H9 (cell line): ENCODE results near the gene TEX47. TPM values are rescaled to one million over a fixed set of nuclear protein-coding genes. Genes with fewer than 3 reads are reported as not detected.

Experiments used
- DNase-seq: peaks from one replicate; pipeline ENCODE4 v3.0.0-alpha.2; 2017
- H2AFZ ChIP-seq: one replicate; pipeline ENCODE4 v1.6.1; 2013; ENCODE audit warnings: mild to moderate bottlenecking, low read length, control low read depth, moderate library complexity
- H2AK5ac ChIP-seq: 2 replicates; pipeline ENCODE4 v1.6.1; 2013; ENCODE audit warnings: low read length, control low read depth, mixed read lengths; ENCODE audit not compliant: insufficient read length
- H2BK120ac ChIP-seq: one replicate; pipeline ENCODE4 v1.6.1; 2013; ENCODE audit warnings: low read depth, mild to moderate bottlenecking, low read length, control low read depth, inconsistent platforms; ENCODE audit not compliant: poor library complexity, severe bottlenecking
- H2BK12ac ChIP-seq: 2 replicates; pipeline ENCODE4 v1.6.1; 2013; ENCODE audit warnings: low read length, control low read depth, mixed read lengths, low read depth; ENCODE audit not compliant: insufficient read length
- H2BK15ac ChIP-seq: 2 replicates; pipeline ENCODE4 v1.6.1; 2013; ENCODE audit warnings: low read depth, low read length, control low read depth
- H2BK20ac ChIP-seq: one replicate; pipeline ENCODE4 v1.6.1; 2013; ENCODE audit warnings: low read depth, mild to moderate bottlenecking, low read length, control low read depth, inconsistent platforms; ENCODE audit not compliant: poor library complexity, severe bottlenecking
- H2BK5ac ChIP-seq: 2 replicates; pipeline ENCODE4 v1.6.1; 2013; ENCODE audit warnings: low read length, control low read depth, mixed read lengths; ENCODE audit not compliant: insufficient read length
- H3K14ac ChIP-seq: 2 replicates; pipeline ENCODE4 v1.6.1; 2013; ENCODE audit warnings: low read length, control low read depth; ENCODE audit not compliant: insufficient read depth
- H3K18ac ChIP-seq: 2 replicates; pipeline ENCODE4 v1.6.1; 2013; ENCODE audit warnings: low read depth, mild to moderate bottlenecking, mixed read lengths, low read length, control low read depth; ENCODE audit not compliant: insufficient read length
- H3K23ac ChIP-seq: 2 replicates; pipeline ENCODE4 v1.6.1; 2013; ENCODE audit warnings: low read length, control low read depth, mixed read lengths, low read depth; ENCODE audit not compliant: insufficient read length
- H3K23me2 ChIP-seq: 2 replicates; pipeline ENCODE4 v1.6.1; 2013; ENCODE audit warnings: low read depth, mild to moderate bottlenecking, mixed read lengths, low read length, control low read depth; ENCODE audit not compliant: insufficient read length, poor library complexity, severe bottlenecking
- H3K27ac ChIP-seq: 2 replicates; pipeline ENCODE4 v1.5.1; 2013; ENCODE audit warnings: low read length, control low read depth, mixed read lengths, low read depth; ENCODE audit not compliant: insufficient read length
- H3K27me3 ChIP-seq: 2 replicates; pipeline ENCODE4 v1.6.1; 2013; ENCODE audit warnings: low read length, control low read depth, inconsistent platforms; ENCODE audit not compliant: insufficient read depth
- H3K4ac ChIP-seq: 2 replicates; pipeline ENCODE4 v1.6.1; 2013; ENCODE audit warnings: low read depth, mild to moderate bottlenecking, control low read depth, inconsistent platforms, low read length, moderate library complexity
- H3K4me1 ChIP-seq: 2 replicates; pipeline ENCODE4 v1.6.1; 2013; ENCODE audit warnings: low read length, control low read depth, inconsistent platforms; ENCODE audit not compliant: insufficient read depth
- H3K4me2 ChIP-seq: 2 replicates; pipeline ENCODE4 v1.6.1; 2013; ENCODE audit warnings: low read length, control low read depth, mixed read lengths; ENCODE audit not compliant: insufficient read length, insufficient read depth
- H3K56ac ChIP-seq: 2 replicates; pipeline ENCODE4 v1.6.1; 2013; ENCODE audit warnings: low read depth, mild to moderate bottlenecking, mixed read lengths, low read length, control low read depth; ENCODE audit not compliant: insufficient read length
- H3K79me1 ChIP-seq: 2 replicates; pipeline ENCODE4 v1.6.1; 2013; ENCODE audit warnings: low read depth, mild to moderate bottlenecking, moderate library complexity, low read length, control low read depth, inconsistent platforms; ENCODE audit not compliant: insufficient read depth, poor library complexity, severe bottlenecking
- H3K79me2 ChIP-seq: 2 replicates; pipeline ENCODE4 v1.6.1; 2013; ENCODE audit warnings: low read length, control low read depth, inconsistent platforms; ENCODE audit not compliant: insufficient read depth
- H3K9ac ChIP-seq: 2 replicates; pipeline ENCODE4 v1.6.1; 2013; ENCODE audit warnings: low read length, control low read depth, mixed read lengths; ENCODE audit not compliant: insufficient read length; ENCODE audit errors: extremely low read depth
- H3K9me3 ChIP-seq: one replicate; pipeline ENCODE4 v1.6.1; 2013; ENCODE audit warnings: low read depth, low read length, inconsistent platforms; ENCODE audit not compliant: control insufficient read depth
- H3T11ph ChIP-seq: one replicate; pipeline ENCODE4 v1.6.1; 2013; ENCODE audit warnings: mild to moderate bottlenecking, low read length, control low read depth, inconsistent platforms
- H4K20me1 ChIP-seq: one replicate; pipeline ENCODE4 v1.6.1; 2013; ENCODE audit not compliant: control insufficient read depth, insufficient read length, insufficient read depth
- H4K5ac ChIP-seq: 2 replicates; pipeline ENCODE4 v1.6.1; 2013; ENCODE audit warnings: low read depth, mild to moderate bottlenecking, mixed read lengths, low read length, control low read depth; ENCODE audit not compliant: insufficient read length
- H4K8ac ChIP-seq: replicated peaks from 2 replicates; pipeline ENCODE4 v1.6.1; 2013; ENCODE audit warnings: low read length, control low read depth, mixed read lengths, low read depth; ENCODE audit not compliant: insufficient read length
- H4K91ac ChIP-seq: 2 replicates; pipeline ENCODE4 v1.6.1; 2013; ENCODE audit warnings: low read depth, mild to moderate bottlenecking, moderate library complexity, mixed read lengths, low read length, control low read depth; ENCODE audit not compliant: insufficient read length
- H3K27ac Mint-ChIP-seq, 3 experiments: 2 replicates in 2 of 3; 3 replicates in 1 of 3; pipeline ENCODE4 v1.8.0; 2020 to 2021; ENCODE audit warnings: mixed read lengths in 3 of 3, mild to moderate bottlenecking in 1 of 3, moderate library complexity in 1 of 3
- H3K27me3 Mint-ChIP-seq: 2 replicates; pipeline ENCODE4 v1.8.0; 2021; ENCODE audit warnings: low read depth, mild to moderate bottlenecking, moderate library complexity, mixed read lengths
- H3K36me3 Mint-ChIP-seq, 3 experiments: 2 replicates in 2 of 3; 3 replicates in 1 of 3; pipeline ENCODE4 v1.8.0; 2020 to 2021; ENCODE audit warnings: low read depth in 3 of 3, mixed read lengths in 3 of 3; ENCODE audit not compliant: insufficient read depth in 1 of 3
- H3K4me1 Mint-ChIP-seq, 2 experiments: 2 replicates each; pipeline ENCODE4 v1.8.0; 2020; ENCODE audit warnings: mixed read lengths in 2 of 2
- H3K4me3 Mint-ChIP-seq, 2 experiments: 2 replicates in 1 of 2; 3 replicates in 1 of 2; pipeline ENCODE4 v1.8.0; 2020 to 2021; ENCODE audit warnings: mild to moderate bottlenecking in 2 of 2, mixed read lengths in 2 of 2, moderate library complexity in 1 of 2
- H3K9me3 Mint-ChIP-seq, 2 experiments: 2 replicates in 1 of 2; 3 replicates in 1 of 2; pipeline ENCODE4 v1.8.0; 2020; ENCODE audit warnings: mild to moderate bottlenecking in 2 of 2, mixed read lengths in 2 of 2, moderate library complexity in 1 of 2
- WGBS: extraction: QIAGEN DNeasy Blood & Tissue Kit; methylation state at CpG from one replicate; pipeline ENCODE4 v1.1.7; 2013; ENCODE audit warnings: missing lambda C conversion rate, low lambda C conversion rate, mixed read lengths; ENCODE audit not compliant: insufficient read length; ENCODE audit errors: extremely low coverage; 5-methylcytosine and 5-hydroxymethylcytosine counted together
- total RNA-seq: library from RNA; stranded (reverse); gene quantifications from 2 replicates; pipeline ENCODE4 v1.2.1, GENCODE V29; 2021
- TF ChIP-seq, protein P1 (sequence below): fragments of 200-600 bp; sonication (generic); conservative IDR thresholded peaks from 3 replicates; pipeline ENCODE4 v1.8.0; 2021; ENCODE audit warnings: antibody characterized with exemption, mild to moderate bottlenecking

Gene TEX47
- total RNA-seq, 1 experiment from 2014 or later = not detected

- H3K18ac ChIP-seq = no peak overlapping the region
- no peak for DNase-seq
Observed at GRCh38 chr7:88761779-88762178, 33.8 kb downstream of the TEX47 start.

More at GRCh38 chr7:88761779-88762178, 33.8 kb downstream of the TEX47 start:
- no peaks in the 10 kb centered on the region for H3K79me2 ChIP-seq
- no peaks in the 10 kb centered on the region for H3K79me1 ChIP-seq
- peaks cover 6% of the 10 kb centered on the region; the same call in 1 of the 2 replicates for H3K27me3 ChIP-seq
- no peak overlapping the region for H2BK20ac ChIP-seq
- no peak overlapping the region for H4K91ac ChIP-seq
- H3K4me1 ChIP-seq = no peaks in the 10 kb centered on the region
- no peak overlapping the region for H3K14ac ChIP-seq
- H3K56ac ChIP-seq = no peak overlapping the region
- no peak overlapping the region for H3K4me2 ChIP-seq
- no peak overlapping the region for H2BK120ac ChIP-seq
- H3T11ph ChIP-seq = no peak overlapping the region
- no peak overlapping the region for H2AK5ac ChIP-seq
- no peak overlapping the region for H3K23ac ChIP-seq
- H3K9ac ChIP-seq = no peak overlapping the region
- no peak overlapping the region for H3K27ac ChIP-seq
- H3K4me3 Mint-ChIP-seq = no peak overlapping the region
- no peak overlapping the region for H2BK15ac ChIP-seq
- H3K27me3 Mint-ChIP-seq = peaks cover 54% of the 10 kb centered on the region
- H4K5ac ChIP-seq = no peak overlapping the region
- no peaks in the 10 kb centered on the region for H4K20me1 ChIP-seq
- no peaks in the 10 kb centered on the region for H3K36me3 Mint-ChIP-seq
- H3K23me2 ChIP-seq = peaks cover 9% of the 10 kb centered on the region
- H2BK5ac ChIP-seq = no peak overlapping the region
- H4K8ac ChIP-seq = no peak overlapping the region
- no CpG with 5 or more reads among the region's 1 CpG for WGBS
- H3K9me3 Mint-ChIP-seq = no peaks in the 10 kb centered on the region
- TF ChIP-seq, protein P1, sequence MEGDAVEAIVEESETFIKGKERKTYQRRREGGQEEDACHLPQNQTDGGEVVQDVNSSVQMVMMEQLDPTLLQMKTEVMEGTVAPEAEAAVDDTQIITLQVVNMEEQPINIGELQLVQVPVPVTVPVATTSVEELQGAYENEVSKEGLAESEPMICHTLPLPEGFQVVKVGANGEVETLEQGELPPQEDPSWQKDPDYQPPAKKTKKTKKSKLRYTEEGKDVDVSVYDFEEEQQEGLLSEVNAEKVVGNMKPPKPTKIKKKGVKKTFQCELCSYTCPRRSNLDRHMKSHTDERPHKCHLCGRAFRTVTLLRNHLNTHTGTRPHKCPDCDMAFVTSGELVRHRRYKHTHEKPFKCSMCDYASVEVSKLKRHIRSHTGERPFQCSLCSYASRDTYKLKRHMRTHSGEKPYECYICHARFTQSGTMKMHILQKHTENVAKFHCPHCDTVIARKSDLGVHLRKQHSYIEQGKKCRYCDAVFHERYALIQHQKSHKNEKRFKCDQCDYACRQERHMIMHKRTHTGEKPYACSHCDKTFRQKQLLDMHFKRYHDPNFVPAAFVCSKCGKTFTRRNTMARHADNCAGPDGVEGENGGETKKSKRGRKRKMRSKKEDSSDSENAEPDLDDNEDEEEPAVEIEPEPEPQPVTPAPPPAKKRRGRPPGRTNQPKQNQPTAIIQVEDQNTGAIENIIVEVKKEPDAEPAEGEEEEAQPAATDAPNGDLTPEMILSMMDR = no peak; the same call in 2 of the 3 replicates
- H2BK12ac ChIP-seq = no peak overlapping the region
- peaks cover 8 to 10% of the 10 kb centered on the region in 2 experiments for H3K4me1 Mint-ChIP-seq
- H2AFZ ChIP-seq = no peak overlapping the region
- H3K4ac ChIP-seq = no peak overlapping the region
- no peaks in the 10 kb centered on the region for H3K9me3 ChIP-seq
- no peak overlapping the region for H3K27ac Mint-ChIP-seq
